Stimulated activated CD8-positive, alpha-beta memory T cell treated with anti-CD3 and anti-CD28 coated beads, Interleukin-15, amount 100 ng/mL, for 1 hour (primary cell): ENCODE data around the gene KIF3A.

Experiments
- DNase-seq: peaks from one replicate; pipeline ENCODE4 v3.0.0-alpha.2; 2020; ENCODE audit warnings: low read depth

Gene KIF3A

DNA sequence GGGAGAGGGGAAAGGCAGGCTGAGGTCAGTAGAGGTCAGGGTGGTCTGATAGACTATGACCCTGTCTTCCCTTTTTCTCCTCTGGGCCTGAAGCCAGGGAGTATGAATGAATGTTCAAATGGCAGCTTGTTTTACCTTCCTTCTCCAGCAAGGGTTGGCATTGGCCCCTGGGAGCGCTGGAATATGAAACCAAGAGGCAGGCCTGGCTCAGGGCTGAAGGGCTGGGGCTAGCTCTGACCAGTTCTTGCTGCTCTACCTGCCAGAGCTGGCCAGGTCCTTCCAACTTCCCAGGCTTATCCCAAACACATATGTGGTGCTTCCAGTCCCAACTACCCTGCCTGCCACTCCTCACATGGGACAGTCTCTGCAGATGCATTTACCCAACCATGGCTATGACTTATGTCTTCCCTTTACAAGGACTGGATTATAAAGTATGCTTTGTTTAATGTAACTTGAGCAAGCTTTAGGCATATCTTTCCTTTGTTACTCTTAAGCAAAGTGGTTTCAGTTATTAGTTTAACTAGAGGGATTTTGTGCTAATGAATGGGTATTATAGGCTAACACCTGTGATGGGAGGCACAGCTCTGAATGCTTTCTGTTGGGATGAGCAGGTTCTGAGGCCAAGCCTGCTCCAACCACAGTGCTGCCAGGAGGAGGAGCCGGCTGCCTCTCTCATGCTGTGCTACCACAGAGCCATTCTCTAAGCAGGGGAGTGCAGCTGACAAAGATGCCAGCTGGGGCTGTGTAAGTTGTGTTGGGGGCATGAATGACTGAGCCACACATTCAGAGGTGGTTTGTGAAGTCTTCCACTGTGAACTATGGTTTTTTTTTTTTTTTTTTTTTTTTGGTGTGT is 16.0 kb upstream of the KIF3A start:
- DNase-seq, result no peak

DNA sequence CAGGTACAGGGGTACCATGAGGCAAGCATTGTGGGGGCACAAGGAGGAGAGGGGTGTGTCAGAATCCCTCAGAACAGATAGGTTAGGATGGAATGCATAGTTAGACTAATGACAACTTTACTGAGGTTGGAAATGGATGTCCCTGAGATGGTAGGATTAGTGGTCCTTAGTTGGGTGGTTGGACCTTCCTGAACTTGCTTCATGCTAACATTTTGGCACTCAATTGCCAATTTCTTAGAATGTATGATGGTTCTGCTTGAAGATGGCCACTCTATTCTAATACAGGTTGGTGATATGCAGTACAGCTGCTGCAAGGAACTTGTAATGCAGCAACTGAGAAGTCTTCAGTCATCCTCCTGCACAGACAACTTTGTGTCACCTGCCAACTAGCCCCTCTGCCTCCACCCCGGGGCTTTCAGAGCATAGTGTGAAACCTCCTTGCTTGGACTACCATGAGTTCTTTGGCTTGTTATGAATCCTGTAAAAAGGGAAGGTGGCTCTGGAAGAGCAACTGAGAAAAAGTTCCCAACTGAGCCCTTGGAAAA is 15.3 kb upstream of the KIF3A start:
- DNase-seq, result no peak

DNA sequence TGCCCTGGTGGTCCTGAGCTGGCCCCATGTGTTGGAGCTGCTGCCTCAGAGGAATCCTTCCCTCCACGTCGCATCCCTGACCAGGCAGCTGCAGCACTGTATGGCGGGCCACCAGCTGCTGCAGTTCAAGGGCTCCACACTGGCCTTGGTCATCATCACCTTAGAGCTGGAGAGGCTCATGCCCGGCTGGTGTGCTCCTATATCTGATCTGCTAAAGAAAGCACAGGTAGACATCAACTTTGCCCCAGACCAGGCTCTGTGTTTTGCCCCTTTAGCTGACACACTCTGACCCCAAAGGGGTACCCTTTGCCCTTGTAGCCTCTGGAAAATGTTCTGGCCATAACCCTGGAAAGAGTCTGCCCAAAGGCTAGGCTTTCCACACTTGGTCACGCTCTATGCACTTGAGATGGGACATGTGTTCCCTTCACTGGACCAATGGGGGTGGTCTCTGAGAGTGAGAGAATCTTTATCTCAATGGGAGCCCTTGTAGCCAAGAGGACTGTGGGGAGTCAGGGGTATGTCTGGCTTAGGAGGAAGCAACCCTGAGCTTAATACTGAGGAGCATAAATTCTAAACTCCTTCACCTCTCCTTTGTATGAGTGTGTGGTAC is 14.7 kb upstream of the KIF3A start:
- no peak for DNase-seq

DNA sequence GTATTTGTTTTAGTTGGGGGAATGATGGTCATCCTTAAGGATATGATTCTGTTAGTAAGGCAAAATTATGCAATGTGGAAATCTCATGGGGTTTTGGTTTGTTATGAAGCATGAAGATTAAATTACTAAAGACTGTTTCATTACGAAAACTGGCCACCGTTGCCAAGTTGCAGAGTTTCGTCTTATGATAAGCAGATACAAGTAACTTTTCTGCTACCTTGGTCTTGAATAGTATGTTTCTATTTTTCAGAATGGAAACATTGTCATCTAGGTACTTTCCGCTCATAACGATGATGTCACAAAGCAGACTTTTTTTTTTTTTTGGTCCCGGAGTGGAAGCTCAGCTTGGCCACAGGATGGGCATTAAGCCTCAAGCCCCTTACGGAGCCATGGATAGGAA is 14.1 kb upstream of the KIF3A start:
- no peak for DNase-seq

DNA sequence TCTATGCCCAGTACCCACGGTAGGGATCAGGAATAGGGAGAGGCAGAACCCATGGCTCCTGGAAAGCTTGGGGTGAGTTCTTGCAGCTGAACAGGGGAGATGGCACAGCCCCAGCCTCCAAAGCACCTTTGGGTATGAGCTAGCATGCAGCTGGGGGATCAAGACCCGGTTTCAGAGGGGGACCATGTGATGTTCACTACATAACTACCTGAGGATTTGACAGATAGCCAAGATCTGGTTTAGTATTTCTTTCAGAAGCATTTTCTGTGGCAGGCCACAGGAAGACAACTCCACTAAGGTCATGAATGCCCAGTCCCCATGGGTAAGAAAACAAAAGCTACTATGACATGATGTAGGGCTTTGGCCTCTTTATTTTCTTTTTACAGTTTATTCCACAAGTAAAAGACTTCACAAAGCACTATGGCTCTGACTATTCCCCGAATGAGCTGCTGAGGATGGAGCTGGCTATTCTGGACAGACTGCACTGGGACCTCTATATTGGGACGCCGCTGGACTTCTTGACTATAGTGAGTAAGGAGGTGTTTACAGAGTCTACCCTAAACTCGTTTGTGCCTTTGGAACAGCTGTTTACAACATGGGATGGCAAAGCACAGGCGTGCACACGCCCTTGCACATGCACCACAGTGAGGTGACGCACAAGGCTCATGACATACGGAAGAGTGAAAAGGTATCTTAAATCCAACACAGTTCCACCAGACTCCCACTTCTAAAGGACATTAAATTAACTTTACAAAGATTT is 13.3 kb upstream of the KIF3A start:
- DNase-seq, result no peak

DNA sequence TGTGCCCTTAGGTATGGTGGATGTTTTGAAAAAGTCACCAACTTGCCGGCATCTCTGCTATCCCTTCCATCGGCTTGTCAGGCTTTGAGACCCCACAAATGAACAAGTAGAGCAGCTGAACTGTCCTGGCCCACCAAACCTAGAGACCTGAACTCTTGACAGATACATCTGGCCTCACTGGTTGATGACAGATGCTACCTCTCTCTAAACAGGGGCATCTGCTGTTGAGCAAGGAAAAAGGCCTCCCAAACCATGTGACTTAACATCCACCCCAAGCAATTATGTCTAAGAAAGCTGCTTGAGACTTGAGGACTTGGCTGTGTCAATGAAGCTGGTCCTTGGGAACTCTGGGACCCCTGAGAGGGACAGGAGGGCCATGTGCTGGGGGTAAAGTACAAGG is 12.2 kb upstream of the KIF3A start:
- no peak for DNase-seq

DNA sequence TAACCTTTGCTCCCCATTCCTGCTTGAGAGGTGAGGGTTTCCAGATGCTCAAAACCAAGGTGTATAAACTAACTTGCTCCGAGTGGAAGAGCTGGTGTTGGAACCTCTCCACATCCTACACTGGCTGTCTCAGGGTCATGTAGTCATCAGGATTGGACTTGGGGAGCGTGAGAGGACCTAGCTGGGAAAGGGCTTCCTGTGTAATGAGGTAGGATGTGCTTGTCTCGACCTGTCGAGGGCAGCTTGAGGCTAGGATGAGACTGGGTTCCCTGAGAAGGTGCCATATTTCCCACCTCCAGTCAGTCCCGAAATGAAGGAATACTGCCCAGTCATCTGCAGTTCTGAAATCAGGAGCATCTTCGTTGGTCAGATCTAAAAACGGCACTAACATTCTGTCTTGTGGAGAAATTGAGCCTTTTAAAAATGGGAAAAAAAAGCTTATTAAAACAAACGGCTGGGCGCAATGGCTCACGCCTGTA is 11.2 kb upstream of the KIF3A start:
- no peak for DNase-seq

- no peak for DNase-seq
Measured at GRCh38 chr5:132747616-132748440, 10.5 kb upstream of the KIF3A start.

DNA sequence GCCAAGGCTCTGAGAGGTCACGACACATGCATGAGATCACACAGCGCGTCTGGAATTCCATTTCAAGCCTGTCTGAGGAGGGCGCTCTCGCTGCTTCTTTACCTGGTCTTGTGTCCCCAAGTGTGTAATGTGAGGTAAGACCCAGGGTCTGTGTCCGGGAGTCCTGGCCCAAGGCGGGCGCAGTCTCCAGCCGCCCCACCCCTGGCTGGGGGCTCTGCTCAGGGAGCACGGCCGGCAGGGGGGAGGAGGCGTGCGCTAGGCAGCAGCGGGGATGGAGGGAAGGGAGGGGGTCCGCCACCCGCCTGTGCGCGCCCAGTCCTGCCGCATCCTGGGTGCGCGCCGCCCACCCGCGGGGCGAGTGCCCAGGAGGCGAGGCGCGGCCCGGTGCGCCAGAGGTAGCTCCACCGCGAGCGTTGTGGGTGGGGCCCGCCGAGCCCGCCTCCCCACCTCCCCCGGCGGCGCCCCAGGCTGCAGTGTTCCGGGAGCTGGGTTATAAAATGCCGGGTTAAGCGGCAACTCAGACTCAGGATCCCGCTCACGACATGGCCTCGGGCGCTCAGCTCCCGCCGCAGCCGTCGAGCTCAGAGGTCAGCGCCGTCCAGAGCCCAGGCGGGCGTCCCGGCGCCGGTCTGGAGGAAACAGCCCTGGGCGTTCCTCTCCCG is 9.7 kb upstream of the KIF3A start, which contains the start of gene CCNI2:
Gene CCNI2, plus strand, starts transcription at position 473 of the 662 bp plus-strand sequence. Its CDS starts 70 bp downstream, at position 543.
- DNase-seq, result peak; percentile 37

GRCh38 chr5:132746592-132746953 is 9.2 kb upstream of the KIF3A start:
- no peak for DNase-seq

- DNase-seq, result no peak
Measured at GRCh38 chr5:132744659-132745058, 7.3 kb upstream of the KIF3A start.

DNA sequence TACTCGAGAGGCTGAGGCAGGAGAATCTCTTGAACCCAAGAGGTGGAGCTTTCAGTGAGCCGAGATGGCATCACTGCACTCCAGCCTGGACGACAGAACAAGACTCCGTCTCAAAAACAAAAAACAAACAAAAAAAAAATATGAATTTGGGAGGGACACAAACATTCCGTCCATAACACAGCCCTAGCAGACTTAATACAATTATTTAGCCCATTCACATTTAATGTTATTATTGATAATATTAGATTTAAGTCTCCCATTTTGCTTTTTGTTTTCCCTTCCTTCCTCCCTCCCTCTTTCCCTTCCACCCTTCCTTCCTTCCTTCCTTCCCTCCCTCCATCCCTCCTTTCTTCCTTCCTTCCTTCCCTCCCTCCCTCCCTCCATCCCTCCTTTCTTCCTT is 5.3 kb upstream of the KIF3A start:
- DNase-seq, result no peak

GRCh38 chr5:132742158-132742557 is 4.8 kb upstream of the KIF3A start:
- DNase-seq, result no peak

- DNase-seq, result no peak
Measured at GRCh38 chr5:132739232-132739631, 1.9 kb upstream of the KIF3A start.

GRCh38 chr5:132737982-132738681 is 786 bp upstream of the KIF3A start:
- no peak for DNase-seq

- no peak for DNase-seq
Measured at GRCh38 chr5:132734687-132735086, 2.7 kb downstream of the KIF3A start.

- DNase-seq, result no peak
Measured at GRCh38 chr5:132733499-132734148, 3.7 kb downstream of the KIF3A start.

DNA sequence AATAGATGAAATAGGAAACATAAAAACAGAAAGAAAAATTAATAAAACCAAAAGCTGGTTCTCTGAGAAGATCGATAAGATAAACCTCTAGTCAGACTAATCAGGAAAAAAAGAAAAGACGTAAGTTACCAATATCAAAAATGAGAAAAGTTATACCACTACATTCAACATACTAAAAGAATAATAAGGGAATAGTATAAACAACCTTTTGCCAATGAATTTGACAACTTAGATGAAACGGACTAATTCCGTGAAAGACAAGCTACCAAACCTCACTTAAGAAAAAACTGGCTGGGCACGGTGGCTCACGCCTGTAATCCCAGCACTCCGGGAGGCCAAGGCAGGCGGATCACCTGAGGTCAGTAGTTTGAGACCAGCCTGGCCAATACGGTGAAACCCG is 7.5 kb downstream of the KIF3A start:
- DNase-seq, result no peak

GRCh38 chr5:132725745-132726144 is 11.6 kb downstream of the KIF3A start:
- DNase-seq, result no peak
